Gastrocnemius medialis (tissue), 4 donors: Measurements from ENCODE around the gene GPN3.

Experiments used
- CTCF ChIP-seq, 5 experiments: fragments of 450-650 bp in 3 of 5; fragments of 200-600 bp in 2 of 5; sonication (generic) in 2 of 5; IDR thresholded peaks in 4 of 5; conservative IDR thresholded peaks in 1 of 5; 1 replicate in 4 of 5; 2 replicates in 1 of 5; pipeline ENCODE4 v1.5.1; 2016 to 2019; ENCODE audit warnings: antibody characterized with exemption in 5 of 5, mild to moderate bottlenecking in 3 of 5, moderate library complexity in 3 of 5
- POLR2A ChIP-seq, 2 donors: fragments of 450-650 bp; IDR thresholded peaks; one replicate each; pipeline ENCODE4 v1.6.1; 2017; ENCODE audit warnings: antibody characterized with exemption in 2 of 2, mild to moderate bottlenecking in 2 of 2, moderate library complexity in 2 of 2

- no peak for TF ChIP-seq CTCF (IDR thresholded peaks at IDR 0.05 in 4 of 5, conservative IDR thresholded peaks at IDR 0.05 in 1 of 5)
- no peak for TF ChIP-seq POLR2A (IDR thresholded peaks at IDR 0.05)
These were observed 9.3 kb downstream of the GPN3 start for GRCh38 chr12:110458756-110459155.
